WTC11 (cell line): ENCODE measurements around the gene ARHGAP10.

Experiments used
- ATF1 ChIP-seq: sonication (generic); formaldehyde crosslinking; IDR thresholded peaks from 2 replicates; pipeline ENCODE4 v1.8.1; 2023; ENCODE audit warnings: mild to moderate bottlenecking, moderate library complexity, missing genetic modification reagents
- ATF2 ChIP-seq: sonication (generic); formaldehyde crosslinking; IDR thresholded peaks from 2 replicates; pipeline ENCODE4 v1.8.1; 2022; ENCODE audit warnings: low read depth, missing genetic modification reagents, borderline replicate concordance
- CTCF ChIP-seq: fragments of 200-600 bp; IDR thresholded peaks from 2 replicates; pipeline ENCODE4 v1.8.0; 2022; ENCODE audit warnings: antibody characterized with exemption
- STAT6 ChIP-seq: sonication (generic); formaldehyde crosslinking; conservative IDR thresholded peaks from 2 replicates; pipeline ENCODE4 v1.8.1; 2023; ENCODE audit warnings: mild to moderate bottlenecking, low read depth, missing genetic modification reagents, moderate library complexity
- ZBTB21 ChIP-seq: sonication (generic); formaldehyde crosslinking; IDR thresholded peaks from 2 replicates; pipeline ENCODE4 v1.8.1; 2023; ENCODE audit warnings: mild to moderate bottlenecking, missing genetic modification reagents, borderline replicate concordance
- TF ChIP-seq, protein P1 (sequence below): sonication (generic); formaldehyde crosslinking; IDR thresholded peaks from 2 replicates; pipeline ENCODE4 v1.8.1; 2023; ENCODE audit warnings: mild to moderate bottlenecking, missing genetic modification reagents, moderate library complexity

DNA sequence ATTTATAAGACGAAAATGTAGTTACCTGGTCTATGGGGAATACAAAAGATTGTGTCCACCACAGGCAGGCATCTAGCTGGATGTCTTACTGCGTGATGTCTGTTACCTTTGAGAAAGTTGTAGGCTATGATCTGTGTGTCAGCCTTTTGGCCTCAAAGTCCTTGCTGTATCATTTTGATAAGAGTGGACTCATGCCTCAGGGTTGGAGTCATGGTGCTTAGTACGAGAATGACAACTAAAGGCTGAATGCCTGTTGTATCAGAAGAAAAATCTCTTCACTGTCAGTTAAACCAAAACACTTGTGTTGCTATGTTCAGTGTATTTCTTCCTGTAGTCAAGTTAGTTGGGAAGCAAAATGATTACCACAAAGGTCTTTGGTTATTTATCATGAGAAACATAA lies 226.2 kb downstream of the ARHGAP10 start:
- TF ChIP-seq CTCF, result no peak
- no peak for TF ChIP-seq ZBTB21 (CRISPR knock-in tag)
- no peak for TF ChIP-seq ATF2 (CRISPR knock-in tag)
- TF ChIP-seq, protein P1, sequence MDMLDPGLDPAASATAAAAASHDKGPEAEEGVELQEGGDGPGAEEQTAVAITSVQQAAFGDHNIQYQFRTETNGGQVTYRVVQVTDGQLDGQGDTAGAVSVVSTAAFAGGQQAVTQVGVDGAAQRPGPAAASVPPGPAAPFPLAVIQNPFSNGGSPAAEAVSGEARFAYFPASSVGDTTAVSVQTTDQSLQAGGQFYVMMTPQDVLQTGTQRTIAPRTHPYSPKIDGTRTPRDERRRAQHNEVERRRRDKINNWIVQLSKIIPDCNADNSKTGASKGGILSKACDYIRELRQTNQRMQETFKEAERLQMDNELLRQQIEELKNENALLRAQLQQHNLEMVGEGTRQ, result no peak
- no peak for TF ChIP-seq STAT6
- TF ChIP-seq ATF1 (CRISPR knock-in tag), result no peak
